Type B pancreatic cell (in vitro differentiated cells): ENCODE results near the gene VIPR2. TPM values are rescaled to one million over a fixed set of nuclear protein-coding genes. Genes with fewer than 3 reads are reported as not detected.
A peak's percentile ranks its signal among the peaks of the same experiment; 100 is the strongest.

Source experiments
- DNase-seq: peaks from one replicate; pipeline ENCODE4 v3.0.0; 2021; ENCODE audit warnings: mixed read lengths; ENCODE audit not compliant: unreplicated experiment; ENCODE audit errors: extremely low spot score
- H3K27ac Mint-ChIP-seq: 2 replicates; pipeline ENCODE4 v1.8.0; 2021; ENCODE audit warnings: mild to moderate bottlenecking, mixed read lengths
- H3K27me3 Mint-ChIP-seq: 2 replicates; pipeline ENCODE4 v1.8.0; 2021; ENCODE audit warnings: mixed read lengths
- H3K36me3 Mint-ChIP-seq: 2 replicates; pipeline ENCODE4 v1.8.0; 2021; ENCODE audit warnings: mixed read lengths
- H3K4me1 Mint-ChIP-seq: one replicate; pipeline ENCODE4 v1.8.0; 2021; ENCODE audit warnings: mixed read lengths; ENCODE audit not compliant: unreplicated experiment
- H3K4me3 Mint-ChIP-seq: 2 replicates; pipeline ENCODE4 v1.8.0; 2021; ENCODE audit warnings: mild to moderate bottlenecking, mixed read lengths
- H3K9me3 Mint-ChIP-seq: 2 replicates; pipeline ENCODE4 v1.8.0; 2021; ENCODE audit warnings: mixed read lengths
- CTCF ChIP-seq: fragments of 200-600 bp; sonication (generic); conservative IDR thresholded peaks from 2 replicates; pipeline ENCODE4 v1.5.0; 2021; ENCODE audit warnings: antibody characterized with exemption, mild to moderate bottlenecking
- total RNA-seq: library from RNA; stranded (reverse); gene quantifications from 2 replicates; pipeline ENCODE4 v1.2.1, GENCODE V29; 2021; ENCODE audit warnings: low replicate concordance

VIPR2 gene
- total RNA-seq, 1 donor from 2014 or later = 0.31 TPM

- no peaks in the 10 kb centered on the region for H3K9me3 Mint-ChIP-seq
- no peaks in the 10 kb centered on the region for H3K36me3 Mint-ChIP-seq
- no peaks in the 10 kb centered on the region for H3K27me3 Mint-ChIP-seq
- no peak overlapping the region for H3K27ac Mint-ChIP-seq
- peak; percentile 48 for DNase-seq
- no peak overlapping the region for H3K4me3 Mint-ChIP-seq
- TF ChIP-seq CTCF = no peak
- H3K4me1 Mint-ChIP-seq = no peaks in the 10 kb centered on the region
Measured at GRCh38 chr7:159091480-159092475, 52.9 kb downstream of the VIPR2 start.

GRCh38 chr7:159091041-159091440 lies 53.6 kb downstream of the VIPR2 start:
- H3K36me3 Mint-ChIP-seq = no peaks in the 10 kb centered on the region
- DNase-seq = peak; percentile 52

GRCh38 chr7:159088016-159088865 lies 56.4 kb downstream of the VIPR2 start:
- no peak for TF ChIP-seq CTCF
- Mint-ChIP-seq H3K9me3 (no peaks in the 10 kb centered on the region), H3K36me3 (no peaks in the 10 kb centered on the region), H3K27ac (no peak overlapping the region), H3K4me3 (no peak overlapping the region), H3K27me3 (no peaks in the 10 kb centered on the region), H3K4me1 (no peaks in the 10 kb centered on the region)
- DNase-seq = peak; percentile 51

More at GRCh38 chr7:159091041-159091440, 53.6 kb downstream of the VIPR2 start:
- Mint-ChIP-seq H3K9me3 (no peaks in the 10 kb centered on the region), H3K27me3 (no peaks in the 10 kb centered on the region), H3K4me3 (no peak overlapping the region), H3K27ac (no peak overlapping the region), H3K4me1 (no peaks in the 10 kb centered on the region)
- TF ChIP-seq CTCF = no peak

- no peak overlapping the region for H3K4me3 Mint-ChIP-seq
- H3K36me3 Mint-ChIP-seq = no peaks in the 10 kb centered on the region
- H3K4me1 Mint-ChIP-seq = no peaks in the 10 kb centered on the region
- TF ChIP-seq CTCF = no peak
- no peak overlapping the region for H3K27ac Mint-ChIP-seq
- DNase-seq = peak; percentile 47
- H3K27me3 Mint-ChIP-seq = no peaks in the 10 kb centered on the region
- H3K9me3 Mint-ChIP-seq = no peaks in the 10 kb centered on the region
Measured at GRCh38 chr7:159086301-159086925, 58.3 kb downstream of the VIPR2 start.

GRCh38 chr7:159084069-159084801 lies 60.4 kb downstream of the VIPR2 start:
- H3K4me3 Mint-ChIP-seq = no peak overlapping the region
- peaks cover 3% of the 10 kb centered on the region for H3K27me3 Mint-ChIP-seq
- no peak overlapping the region for H3K27ac Mint-ChIP-seq
- H3K36me3 Mint-ChIP-seq = no peaks in the 10 kb centered on the region
- DNase-seq = no peak
- TF ChIP-seq CTCF = no peak
- H3K9me3 Mint-ChIP-seq = no peaks in the 10 kb centered on the region
- H3K4me1 Mint-ChIP-seq = no peaks in the 10 kb centered on the region
